Testis (tissue), 3 donors: Measurements from ENCODE around the gene ORM1. TPM values are rescaled to one million over a fixed set of nuclear protein-coding genes. Genes with fewer than 3 reads are reported as not detected.

Experiments used
- DNase-seq: peaks from one replicate; pipeline ENCODE4 v3.0.0-alpha.2; 2019
- H3K27ac ChIP-seq, 2 donors: fragments of 200-600 bp; sonication (generic); one replicate each; pipeline ENCODE4 v1.5.1; 2019
- H3K27me3 ChIP-seq: fragments of 200-600 bp; sonication (generic); one replicate; pipeline ENCODE4 v1.5.1; 2019
- H3K36me3 ChIP-seq: fragments of 200-600 bp; sonication (generic); one replicate; pipeline ENCODE4 v1.5.1; 2017; ENCODE audit warnings: low read depth; ENCODE audit errors: missing control alignments
- H3K4me1 ChIP-seq: fragments of 200-600 bp; sonication (generic); one replicate; pipeline ENCODE4 v1.5.1; 2019
- H3K4me3 ChIP-seq, 2 donors: fragments of 200-600 bp; sonication (generic); one replicate each; pipeline ENCODE4 v1.5.1; 2017 to 2019
- H3K9me3 ChIP-seq: fragments of 200-600 bp; sonication (generic); one replicate; pipeline ENCODE4 v1.5.1; 2017
- POLR2A ChIP-seq: fragments of 450-650 bp; IDR thresholded peaks from one replicate; pipeline ENCODE4 v1.6.1; 2017; ENCODE audit warnings: antibody characterized with exemption, mild to moderate bottlenecking, moderate library complexity
- WGBS, 2 donors: methylation state at CpG; one replicate each; pipeline ENCODE4 v1.1.5; 2018; 5-methylcytosine and 5-hydroxymethylcytosine counted together
- intact Hi-C: fragments of 100-400 bp; cut with DNase I; formaldehyde crosslinking; loops from one replicate; pipeline ENCODE4 v1.15.1; 2023; ENCODE audit warnings: low total_unique reads
- polyA plus RNA-seq: library from polyadenylated mRNA; stranded (reverse); fragments of 350-450 nt; fragmentation: Illumina TruSeq; extraction: RNeasy Lipid Tissue Mini Kit (QIAGEN cat#74804); gene quantifications from one replicate; pipeline ENCODE4 v1.2.3, GENCODE V29; 2014; ENCODE audit warnings: low read depth, low replicate concordance; ENCODE audit not compliant: insufficient read depth
- total RNA-seq, 2 donors: library from RNA; depleted of rRNA; stranded (reverse); fragments of >200 nt; gene quantifications; one replicate each; pipeline ENCODE4 v1.2.3, GENCODE V29; 2016
- TF ChIP-seq, protein P1 (sequence below), 3 experiments: fragments of 450-650 bp in 2 of 3; fragments of 200-600 bp in 1 of 3; sonication (generic) in 1 of 3; IDR thresholded peaks; one replicate each; pipeline ENCODE4 v1.5.1; 2016 to 2019; ENCODE audit warnings: antibody characterized with exemption in 3 of 3, mild to moderate bottlenecking in 2 of 3, moderate library complexity in 1 of 3

Gene ORM1
- total and polyA plus RNA-seq, 3 donors from 2014 or later: 1.6 TPM; not detected in 2

DNA sequence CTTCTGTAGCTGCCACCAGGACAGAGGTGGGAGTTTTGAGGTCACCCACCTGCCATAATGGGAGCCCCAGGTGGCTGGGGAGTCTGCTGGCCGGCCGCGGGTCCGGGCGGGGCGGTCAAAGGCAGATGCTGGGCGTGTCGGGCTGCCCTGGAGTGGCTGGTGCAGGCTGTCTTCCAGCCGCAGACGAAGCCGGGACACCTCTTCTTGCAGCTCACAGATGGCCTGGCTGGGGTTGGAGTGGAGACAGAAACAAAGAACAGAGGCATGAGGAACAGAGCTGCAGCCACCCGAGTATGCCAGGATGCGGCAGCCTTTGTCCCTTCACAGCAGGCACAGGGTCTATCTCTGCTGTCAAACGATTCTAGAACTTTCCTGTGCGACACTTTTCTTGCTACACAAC is 24.8 kb downstream of the ORM1 start:
- Histone ChIP-seq H3K9me3 (no peaks in the 10 kb centered on the region), H3K4me1 (no peaks in the 10 kb centered on the region), H3K36me3 (no peaks in the 10 kb centered on the region), H3K4me3 (no peak overlapping the region), H3K27ac (no peak overlapping the region), H3K27me3 (no peaks in the 10 kb centered on the region)
- 79 to 88% methylated on average over 15 of the region's 15 CpGs for WGBS, 2 donors
- intact Hi-C loops: no loop called here
- no peak for DNase-seq
- TF ChIP-seq, protein P1, sequence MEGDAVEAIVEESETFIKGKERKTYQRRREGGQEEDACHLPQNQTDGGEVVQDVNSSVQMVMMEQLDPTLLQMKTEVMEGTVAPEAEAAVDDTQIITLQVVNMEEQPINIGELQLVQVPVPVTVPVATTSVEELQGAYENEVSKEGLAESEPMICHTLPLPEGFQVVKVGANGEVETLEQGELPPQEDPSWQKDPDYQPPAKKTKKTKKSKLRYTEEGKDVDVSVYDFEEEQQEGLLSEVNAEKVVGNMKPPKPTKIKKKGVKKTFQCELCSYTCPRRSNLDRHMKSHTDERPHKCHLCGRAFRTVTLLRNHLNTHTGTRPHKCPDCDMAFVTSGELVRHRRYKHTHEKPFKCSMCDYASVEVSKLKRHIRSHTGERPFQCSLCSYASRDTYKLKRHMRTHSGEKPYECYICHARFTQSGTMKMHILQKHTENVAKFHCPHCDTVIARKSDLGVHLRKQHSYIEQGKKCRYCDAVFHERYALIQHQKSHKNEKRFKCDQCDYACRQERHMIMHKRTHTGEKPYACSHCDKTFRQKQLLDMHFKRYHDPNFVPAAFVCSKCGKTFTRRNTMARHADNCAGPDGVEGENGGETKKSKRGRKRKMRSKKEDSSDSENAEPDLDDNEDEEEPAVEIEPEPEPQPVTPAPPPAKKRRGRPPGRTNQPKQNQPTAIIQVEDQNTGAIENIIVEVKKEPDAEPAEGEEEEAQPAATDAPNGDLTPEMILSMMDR (IDR thresholded peaks at IDR 0.05): no peak
- TF ChIP-seq POLR2A: no peak

DNA sequence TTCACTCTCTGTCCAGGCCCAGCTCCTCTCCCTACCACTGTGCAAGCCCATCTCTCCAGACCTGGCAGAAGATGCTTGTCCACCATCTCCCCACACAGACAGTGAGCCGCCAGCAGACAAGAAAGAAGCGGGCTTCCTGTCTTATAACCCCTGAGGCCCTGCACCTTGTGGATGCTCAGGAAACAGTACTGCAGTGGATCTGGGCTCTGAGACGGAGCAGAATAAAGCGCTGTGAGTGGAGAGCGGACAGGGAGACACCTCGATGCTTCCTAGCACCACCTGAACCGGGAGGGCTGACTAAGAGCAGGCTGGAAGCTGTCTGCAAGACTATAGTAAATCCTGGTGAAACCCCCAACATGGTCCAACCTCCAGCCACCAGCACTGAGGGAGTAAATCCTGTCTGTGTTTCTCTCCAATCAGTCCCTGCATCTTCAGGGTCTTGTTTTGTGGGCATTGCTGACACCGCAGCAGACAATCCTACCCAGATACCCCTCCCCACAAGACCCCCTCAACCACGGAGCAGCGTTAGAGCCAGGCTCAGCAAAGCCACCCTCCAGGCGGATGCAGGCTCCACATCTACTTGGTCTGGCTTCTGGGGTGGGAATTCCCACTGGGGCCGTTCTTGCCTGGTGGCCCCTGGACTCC is 25.5 kb downstream of the ORM1 start:
- no peak for TF ChIP-seq POLR2A
- TF ChIP-seq, protein P1 (IDR thresholded peaks at IDR 0.05): no peak
- no peaks in the 10 kb centered on the region for H3K27me3 ChIP-seq
- no peak overlapping the region for H3K27ac ChIP-seq
- intact Hi-C loops: no loop called here
- no peak for DNase-seq
- 82 to 85% methylated on average over 8 to 12 of the region's 12 CpGs for WGBS, 2 donors
- no peaks in the 10 kb centered on the region for H3K9me3 ChIP-seq
- no peaks in the 10 kb centered on the region for H3K36me3 ChIP-seq
- no peaks in the 10 kb centered on the region for H3K4me1 ChIP-seq
- H3K4me3 ChIP-seq: no peak overlapping the region

DNA sequence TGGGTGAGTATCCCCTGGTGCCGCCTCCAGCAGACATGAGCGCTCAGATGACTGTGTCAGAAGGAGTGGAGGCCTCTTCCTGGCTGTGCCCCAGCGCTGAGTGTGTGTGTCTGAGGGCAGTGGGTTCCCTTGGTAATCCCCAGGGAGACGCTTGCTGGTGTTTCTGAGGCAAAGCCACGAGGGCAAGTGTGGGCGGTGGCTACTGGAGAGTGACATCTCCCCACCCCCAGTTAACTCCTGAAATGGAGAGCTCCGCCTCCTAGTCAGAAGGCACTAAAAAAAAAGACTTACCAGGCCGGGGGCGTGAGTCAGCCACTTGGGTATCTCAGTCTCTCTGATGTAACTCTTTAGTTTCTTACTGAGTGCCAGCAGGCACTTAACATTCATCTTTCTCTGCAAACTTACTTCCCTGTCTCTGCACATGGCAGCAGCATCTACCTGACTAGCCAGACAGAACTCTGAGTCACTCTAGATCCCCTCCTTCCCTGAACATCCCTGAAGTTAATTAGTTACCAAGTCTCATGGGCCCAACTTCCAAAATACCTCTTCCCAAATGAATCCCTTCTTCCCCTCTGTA is 26.1 kb downstream of the ORM1 start:
- intact Hi-C loops: no loop called here
- WGBS, 2 donors: 64 to 66% methylated on average over 4 to 9 of the region's 9 CpGs
- Histone ChIP-seq H3K36me3 (no peaks in the 10 kb centered on the region), H3K4me3 (no peak overlapping the region), H3K27me3 (no peaks in the 10 kb centered on the region), H3K9me3 (no peaks in the 10 kb centered on the region), H3K27ac (no peak overlapping the region), H3K4me1 (no peaks in the 10 kb centered on the region)
- peak; percentile 48 for DNase-seq
- TF ChIP-seq, protein P1 (IDR thresholded peaks at IDR 0.05): no peak
- TF ChIP-seq POLR2A: no peak

DNA sequence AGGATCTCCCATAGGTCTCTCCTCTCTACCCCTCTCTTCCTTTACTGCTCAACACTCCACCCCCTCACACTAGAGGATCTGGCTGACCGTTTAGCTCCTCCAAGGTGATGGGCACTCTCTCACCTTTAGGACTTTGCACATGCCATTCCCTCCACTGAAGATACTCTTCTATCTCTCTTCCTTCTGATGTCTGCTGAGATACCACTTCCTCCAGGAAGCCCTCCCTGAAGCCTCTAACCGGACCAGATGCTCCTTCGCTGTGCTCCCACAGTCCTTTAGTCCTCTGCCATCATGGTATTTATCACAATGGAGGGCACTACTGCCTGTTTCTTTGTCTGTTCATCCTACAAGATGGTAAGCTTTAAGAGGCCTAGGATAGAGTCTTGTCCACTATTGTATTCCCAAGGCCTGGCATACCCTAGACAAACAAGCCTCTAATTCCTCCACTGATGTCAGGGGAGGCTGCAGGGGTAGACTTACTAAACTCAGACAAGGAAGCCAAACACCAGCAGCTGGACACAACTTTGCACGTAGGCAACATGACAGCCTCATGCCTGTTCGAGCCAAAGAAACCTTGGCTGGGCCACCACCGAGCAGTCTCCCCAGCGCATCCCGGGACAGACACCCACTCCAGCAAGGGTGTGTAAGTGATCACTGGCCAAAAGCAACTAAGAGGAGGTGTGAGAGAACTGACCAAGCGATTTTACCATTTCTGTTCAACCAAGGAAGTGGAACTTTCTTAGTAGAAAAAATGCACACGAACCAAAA is 27.0 kb downstream of the ORM1 start:
- TF ChIP-seq POLR2A: no peak
- TF ChIP-seq, protein P1 (IDR thresholded peaks at IDR 0.05): no peak
- Histone ChIP-seq H3K9me3 (no peaks in the 10 kb centered on the region), H3K4me1 (no peaks in the 10 kb centered on the region), H3K4me3 (no peak overlapping the region), H3K27ac (no peak overlapping the region), H3K27me3 (no peaks in the 10 kb centered on the region), H3K36me3 (no peaks in the 10 kb centered on the region)
- intact Hi-C loops: no loop called here
- whole genome bisulfite sequencing, 2 donors: 72 to 84% methylated on average over 10 of the region's 10 CpGs
- DNase-seq: no peak
